HG03025 (cell line): ENCODE data around the gene ABHD17C.

Experiments used
- ATAC-seq: cut with Tn5 transposase; IDR thresholded peaks from one replicate; pipeline ENCODE4 v1.9.1; 2021; ENCODE audit warnings: mild to moderate bottlenecking, moderate library complexity; ENCODE audit not compliant: unreplicated experiment, low FRiP score

ABHD17C gene

GRCh38 chr15:80685628-80686027 lies 9.5 kb upstream of the ABHD17C start:
- no peak for ATAC-seq

- no peak for ATAC-seq
These were observed 5.8 kb upstream of the ABHD17C start for GRCh38 chr15:80689294-80689693.

GRCh38 chr15:80689716-80690115 lies 5.4 kb upstream of the ABHD17C start:
- ATAC-seq = no peak

- no peak for ATAC-seq
These were observed 3.5 kb upstream of the ABHD17C start for GRCh38 chr15:80691575-80691974.

GRCh38 chr15:80693682-80694610 lies 1.2 kb upstream of the ABHD17C start:
- no peak for ATAC-seq

GRCh38 chr15:80694611-80695098 lies 455 bp upstream of the ABHD17C start:
- no peak for ATAC-seq

- ATAC-seq = no peak
These were observed 976 bp downstream of the ABHD17C start for GRCh38 chr15:80695911-80696661.

- no peak for ATAC-seq
These were observed 2.1 kb downstream of the ABHD17C start for GRCh38 chr15:80697075-80697685.

GRCh38 chr15:80698676-80699075 lies 3.6 kb downstream of the ABHD17C start:
- no peak for ATAC-seq

- no peak for ATAC-seq
These were observed 4.9 kb downstream of the ABHD17C start for GRCh38 chr15:80699981-80700380.

GRCh38 chr15:80701676-80702311 lies 6.7 kb downstream of the ABHD17C start:
- ATAC-seq = no peak

GRCh38 chr15:80703081-80703480 lies 8.0 kb downstream of the ABHD17C start:
- ATAC-seq = no peak

GRCh38 chr15:80703965-80704364 lies 8.9 kb downstream of the ABHD17C start:
- no peak for ATAC-seq

GRCh38 chr15:80706161-80706560 lies 11.1 kb downstream of the ABHD17C start:
- no peak for ATAC-seq

GRCh38 chr15:80709542-80709941 lies 14.4 kb downstream of the ABHD17C start:
- ATAC-seq = no peak

- no peak for ATAC-seq
These were observed 15.8 kb downstream of the ABHD17C start for GRCh38 chr15:80710635-80711554.

- no peak for ATAC-seq
These were observed 16.8 kb downstream of the ABHD17C start for GRCh38 chr15:80711886-80712285.

GRCh38 chr15:80712956-80713355 lies 17.8 kb downstream of the ABHD17C start:
- ATAC-seq = no peak

- ATAC-seq = no peak
These were observed 26.4 kb downstream of the ABHD17C start for GRCh38 chr15:80721476-80721875.
